Fibroblast of lung (primary cell): ENCODE data around the gene KIF16B. TPM values are rescaled to one million over a fixed set of nuclear protein-coding genes. Genes with fewer than 3 reads are reported as not detected.

ENCODE experiments used
- DNase-seq, 2 donors: peaks; one replicate each; pipeline versions ENCODE4 v3.0.0 to v3.0.0-alpha.2; 2010; ENCODE audit warnings: low read depth in 2 of 2
- H2AFZ ChIP-seq: 2 replicates; pipeline ENCODE4 v1.5.1; 2012; ENCODE audit warnings: low read length, control low read depth, inconsistent platforms
- H3K27ac ChIP-seq: 2 replicates; pipeline ENCODE4 v1.5.1; 2011; ENCODE audit warnings: low read length, control low read depth; ENCODE audit not compliant: insufficient read depth
- H3K27me3 ChIP-seq: 2 replicates; pipeline ENCODE4 v1.5.1; 2011; ENCODE audit warnings: mild to moderate bottlenecking, low read length; ENCODE audit not compliant: control insufficient read depth, insufficient read depth
- H3K36me3 ChIP-seq: 2 replicates; pipeline ENCODE4 v1.5.1; 2011; ENCODE audit warnings: low read length; ENCODE audit not compliant: control insufficient read depth, insufficient read depth
- H3K4me1 ChIP-seq: 2 replicates; pipeline ENCODE4 v1.5.1; 2011; ENCODE audit warnings: low read length; ENCODE audit not compliant: control insufficient read depth, insufficient read depth; ENCODE audit errors: extremely low read depth
- H3K4me2 ChIP-seq: 2 replicates; pipeline ENCODE4 v1.5.1; 2011; ENCODE audit warnings: low read length, control low read depth; ENCODE audit not compliant: insufficient read depth; ENCODE audit errors: extremely low read depth
- H3K4me3 ChIP-seq, 4 experiments: fragments of 200-600 bp in 1 of 4; sonication (generic) in 1 of 4; replicated peaks in 1 of 4; 2 replicates each; pipeline ENCODE4 v1.5.1; 2011 to 2016; ENCODE audit warnings: low read length in 4 of 4, low read depth in 3 of 4, mild to moderate bottlenecking in 3 of 4, control low read depth in 2 of 4, inconsistent platforms in 1 of 4, mixed read lengths in 1 of 4; ENCODE audit not compliant: insufficient read depth in 1 of 4; ENCODE audit errors: control extremely low read depth in 1 of 4
- H3K79me2 ChIP-seq: 2 replicates; pipeline ENCODE4 v1.5.1; 2012; ENCODE audit warnings: mild to moderate bottlenecking, low read length, inconsistent platforms; ENCODE audit not compliant: control insufficient read depth, insufficient read depth
- H3K9ac ChIP-seq: 2 replicates; pipeline ENCODE4 v1.5.1; 2011; ENCODE audit warnings: mild to moderate bottlenecking, low read length, control low read depth; ENCODE audit not compliant: insufficient read depth
- H3K9me3 ChIP-seq: 2 replicates; pipeline ENCODE4 v1.5.1; 2012; ENCODE audit warnings: low read depth, low read length; ENCODE audit not compliant: control insufficient read depth, insufficient read depth
- H4K20me1 ChIP-seq: 2 replicates; pipeline ENCODE4 v1.5.1; 2011; ENCODE audit warnings: low read length; ENCODE audit not compliant: control insufficient read depth, insufficient read depth; ENCODE audit errors: extremely low read depth
- EZH2 ChIP-seq: IDR thresholded peaks from 2 replicates; pipeline ENCODE4 v1.5.1; 2012; ENCODE audit warnings: low read length, control low read depth, mild to moderate bottlenecking; ENCODE audit errors: missing control alignments
- polyA plus RNA-seq, 2 donors: library from polyadenylated mRNA; depleted of rRNA in 1 of 2; stranded (reverse) in 1 of 2; unstranded in 1 of 2; fragments of >200 nt; gene quantifications; 2 replicates each; pipeline ENCODE4 v1.2.1, GENCODE V29; 2011 to 2012; ENCODE audit warnings: missing spikeins in 1 of 2
- total RNA-seq: library from RNA; depleted of rRNA; stranded (reverse); fragments of >200 nt; gene quantifications from 2 replicates; pipeline ENCODE4 v1.2.1, GENCODE V29; 2014
- TF ChIP-seq, protein P1 (sequence below), 2 donors: IDR thresholded peaks in 1 of 2; conservative IDR thresholded peaks in 1 of 2; 1 replicate in 1 of 2; 2 replicates in 1 of 2; pipeline ENCODE4 v1.5.1; 2011 to 2012; ENCODE audit warnings: low read length in 2 of 2, control low read depth in 1 of 2, inconsistent platforms in 1 of 2, low read depth in 1 of 2, mild to moderate bottlenecking in 1 of 2

KIF16B gene
- total and polyA plus RNA-seq, 2 donors (not counting 1 experiment from before 2014, with no cell fraction given) = 7.7 to 17.3 TPM

DNA sequence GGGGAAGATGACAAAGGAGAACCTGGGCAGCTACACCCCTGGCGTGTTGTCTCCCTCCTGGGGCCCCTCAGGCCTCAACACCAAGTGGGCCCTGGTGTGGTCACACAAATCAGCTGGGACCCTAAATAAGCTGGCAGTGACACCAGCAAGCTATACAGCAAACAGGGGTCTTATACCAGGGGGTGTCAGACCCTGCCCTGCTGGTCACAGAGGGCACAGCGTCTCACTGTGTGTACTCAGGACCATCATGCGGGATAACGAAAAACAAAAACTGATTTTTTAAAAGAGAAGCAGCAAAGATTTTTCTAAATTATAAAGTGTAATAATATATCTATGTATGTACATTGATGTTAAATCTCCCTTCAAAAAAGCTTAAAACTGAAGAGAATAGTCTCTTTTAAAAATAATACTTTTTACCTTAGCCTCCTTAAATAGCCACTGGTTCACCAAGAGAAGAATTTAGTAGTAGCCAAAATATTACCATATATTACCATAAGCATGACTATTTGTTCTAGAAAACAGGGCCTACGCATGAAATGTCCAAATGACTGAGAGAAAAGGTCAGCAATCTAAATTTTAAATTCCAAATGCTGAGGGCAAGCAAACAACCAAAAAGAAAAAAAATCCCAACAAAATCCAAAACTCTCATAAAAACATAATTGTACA lies 220.4 kb downstream of the KIF16B start:
- H3K27me3 ChIP-seq = no peaks in the 10 kb centered on the region
- no peak overlapping the region for H2AFZ ChIP-seq
- H3K79me2 ChIP-seq = no peaks in the 10 kb centered on the region
- H3K36me3 ChIP-seq = no peaks in the 10 kb centered on the region
- DNase-seq = no peak
- H3K9ac ChIP-seq = no peak overlapping the region
- no peaks in the 10 kb centered on the region for H4K20me1 ChIP-seq
- TF ChIP-seq, protein P1, sequence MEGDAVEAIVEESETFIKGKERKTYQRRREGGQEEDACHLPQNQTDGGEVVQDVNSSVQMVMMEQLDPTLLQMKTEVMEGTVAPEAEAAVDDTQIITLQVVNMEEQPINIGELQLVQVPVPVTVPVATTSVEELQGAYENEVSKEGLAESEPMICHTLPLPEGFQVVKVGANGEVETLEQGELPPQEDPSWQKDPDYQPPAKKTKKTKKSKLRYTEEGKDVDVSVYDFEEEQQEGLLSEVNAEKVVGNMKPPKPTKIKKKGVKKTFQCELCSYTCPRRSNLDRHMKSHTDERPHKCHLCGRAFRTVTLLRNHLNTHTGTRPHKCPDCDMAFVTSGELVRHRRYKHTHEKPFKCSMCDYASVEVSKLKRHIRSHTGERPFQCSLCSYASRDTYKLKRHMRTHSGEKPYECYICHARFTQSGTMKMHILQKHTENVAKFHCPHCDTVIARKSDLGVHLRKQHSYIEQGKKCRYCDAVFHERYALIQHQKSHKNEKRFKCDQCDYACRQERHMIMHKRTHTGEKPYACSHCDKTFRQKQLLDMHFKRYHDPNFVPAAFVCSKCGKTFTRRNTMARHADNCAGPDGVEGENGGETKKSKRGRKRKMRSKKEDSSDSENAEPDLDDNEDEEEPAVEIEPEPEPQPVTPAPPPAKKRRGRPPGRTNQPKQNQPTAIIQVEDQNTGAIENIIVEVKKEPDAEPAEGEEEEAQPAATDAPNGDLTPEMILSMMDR (conservative IDR thresholded peaks at IDR 0.05 in 1 of 2, IDR thresholded peaks at IDR 0.05 in 1 of 2; ENCODE audit: low read depth in 1 of 2, low read length in 2 of 2) = no peak
- TF ChIP-seq EZH2 = no peak
- H3K27ac ChIP-seq = no peak overlapping the region
- H3K4me1 ChIP-seq = no peaks in the 10 kb centered on the region
- H3K9me3 ChIP-seq = no peaks in the 10 kb centered on the region
- H3K4me2 ChIP-seq = no peak overlapping the region
- H3K4me3 ChIP-seq = no peak overlapping the region

DNA sequence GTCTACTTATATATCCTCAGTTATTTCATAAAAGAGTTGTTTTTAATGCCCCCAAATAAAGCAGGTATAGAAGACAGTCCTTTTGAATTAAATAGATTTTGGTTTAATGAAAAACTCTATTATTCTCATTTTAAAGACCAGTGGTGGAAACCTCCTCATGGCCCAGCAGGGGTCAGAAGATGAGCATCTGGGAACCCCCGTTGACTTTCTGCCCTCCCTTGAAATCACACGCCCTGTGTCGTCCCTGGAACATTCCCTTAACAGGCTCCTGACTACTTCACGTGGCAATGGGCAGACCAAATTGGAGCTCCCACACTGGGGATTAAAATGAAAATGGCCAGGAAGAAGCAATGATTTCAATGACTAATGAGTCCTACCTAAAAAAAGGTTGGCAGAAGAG lies 220.9 kb downstream of the KIF16B start:
- H3K36me3 ChIP-seq = no peaks in the 10 kb centered on the region
- H3K27ac ChIP-seq = no peak overlapping the region
- H3K4me2 ChIP-seq = no peak overlapping the region
- H3K4me1 ChIP-seq = no peaks in the 10 kb centered on the region
- no peak overlapping the region for H3K4me3 ChIP-seq
- H2AFZ ChIP-seq = no peak overlapping the region
- no peak for DNase-seq
- TF ChIP-seq EZH2 = no peak
- TF ChIP-seq, protein P1 (conservative IDR thresholded peaks at IDR 0.05 in 1 of 2, IDR thresholded peaks at IDR 0.05 in 1 of 2; ENCODE audit: low read depth in 1 of 2, low read length in 2 of 2) = no peak
- H3K9me3 ChIP-seq = no peaks in the 10 kb centered on the region
- H3K9ac ChIP-seq = no peak overlapping the region
- H3K79me2 ChIP-seq = no peaks in the 10 kb centered on the region
- no peaks in the 10 kb centered on the region for H3K27me3 ChIP-seq
- no peaks in the 10 kb centered on the region for H4K20me1 ChIP-seq

DNA sequence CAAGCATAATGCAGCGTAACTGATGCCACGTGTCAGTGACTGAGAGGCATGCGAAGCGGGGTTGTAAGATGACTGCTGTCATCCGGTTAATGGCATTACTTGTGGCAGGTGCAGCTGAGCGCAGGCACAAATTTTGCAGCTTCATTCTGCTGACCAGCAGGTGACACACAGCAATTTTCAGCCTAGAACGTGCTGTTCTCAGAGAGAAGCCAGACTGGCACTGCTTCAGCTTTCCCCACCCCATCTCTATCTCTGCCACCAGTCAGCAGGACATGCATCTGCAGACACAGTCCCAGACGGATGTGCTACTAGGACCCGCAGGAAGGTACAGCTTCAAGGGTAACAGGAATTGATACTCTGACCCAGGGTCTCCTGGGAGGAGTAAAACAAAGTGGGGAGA lies 221.8 kb downstream of the KIF16B start:
- Histone ChIP-seq H3K9me3 (no peaks in the 10 kb centered on the region), H3K9ac (no peak overlapping the region), H3K4me3 (no peak overlapping the region), H2AFZ (no peak overlapping the region), H3K36me3 (no peaks in the 10 kb centered on the region), H3K4me2 (no peak overlapping the region), H4K20me1 (no peaks in the 10 kb centered on the region), H3K27me3 (no peaks in the 10 kb centered on the region), H3K79me2 (no peaks in the 10 kb centered on the region), H3K27ac (no peak overlapping the region), H3K4me1 (no peaks in the 10 kb centered on the region)
- TF ChIP-seq EZH2 = no peak
- TF ChIP-seq, protein P1 (conservative IDR thresholded peaks at IDR 0.05 in 1 of 2, IDR thresholded peaks at IDR 0.05 in 1 of 2; ENCODE audit: low read depth in 1 of 2, low read length in 2 of 2) = no peak
- no peak for DNase-seq
